HCT116 (cell line): ENCODE results near the gene PSMD3. TPM values are rescaled to one million over a fixed set of nuclear protein-coding genes. Genes with fewer than 3 reads are reported as not detected.

Experiments
- ATAC-seq: fragments of 200-7000 bp; cut with Tn5 transposase; 2 replicates; pipeline ENCODE4 v1.9.1; 2020; ENCODE audit warnings: mild to moderate bottlenecking, moderate library complexity
- BruUV-seq: library from RNA; stranded (reverse); fragments of 400-500 nt; replicated peaks from 2 replicates; lab custom pipeline; 2021; lab: Mats Ljungman, UMichigan
- CTCF ChIA-PET: fragments of 300-600 bp; sonication (Branson Sonifier 250); formaldehyde crosslinking; loops from one replicate; lab custom pipeline; 2021; ENCODE audit warnings: antibody characterized with exemption; lab: Charles Lee
- POLR2A ChIA-PET: fragments of 300-600, 350-600 bp; sonication (Branson Sonifier 250); formaldehyde crosslinking; loops from one replicate; lab custom pipeline; 2021; ENCODE audit warnings: antibody characterized with exemption; lab: Charles Lee
- RAD21 ChIA-PET, 2 experiments: fragments of 300-600 bp; sonication (Branson Sonifier 250); formaldehyde crosslinking; loops; one replicate each; lab custom pipeline; 2023; ENCODE audit warnings: low total read pairs in 2 of 2; ENCODE audit not compliant: uncharacterized antibody in 2 of 2, unreplicated experiment in 2 of 2, low non-redundant PET in 1 of 2; lab: Charles Lee
- DNase-seq: peaks from one replicate; pipeline ENCODE4 v3.0.0-alpha.2; 2010; ENCODE audit warnings: low read depth, low spot score
- H2AFZ ChIP-seq: fragments of 200-600 bp; shearing (Covaris generic), sonication (generic); 2 replicates; pipeline ENCODE4 v1.6.1; 2017; ENCODE audit warnings: low read depth, mixed run types, mixed read lengths, antibody characterized with exemption, low read length; ENCODE audit not compliant: poor library complexity, severe bottlenecking
- H3K27ac ChIP-seq: 2 replicates; pipeline ENCODE4 v1.5.1; 2012; ENCODE audit warnings: low read depth, low read length
- H3K27me3 ChIP-seq: fragments of 200-600 bp; sonication (generic); 2 replicates; pipeline ENCODE4 v1.6.1; 2016; ENCODE audit warnings: mixed run types, low read length, mixed read lengths; ENCODE audit not compliant: insufficient read depth
- H3K36me3 ChIP-seq, 2 experiments: fragments of 200-500 bp in 1 of 2; fragments of 200-600 bp in 1 of 2; sonication (Bioruptor generic) in 1 of 2; sonication (generic) in 1 of 2; 2 replicates each; pipeline versions ENCODE4 v1.5.1 to v1.6.1; 2014 to 2016; ENCODE audit warnings: low read length in 2 of 2, inconsistent platforms in 1 of 2, mixed read lengths in 1 of 2, mixed run types in 1 of 2; ENCODE audit not compliant: insufficient read depth in 2 of 2, control insufficient read depth in 1 of 2
- H3K4me1 ChIP-seq, 2 experiments: fragments of 200-600 bp in 1 of 2; sonication (generic) in 1 of 2; 2 replicates each; pipeline versions ENCODE4 v1.5.1 to v1.6.1; 2012 to 2017; ENCODE audit warnings: low read length in 2 of 2, inconsistent platforms in 1 of 2, mild to moderate bottlenecking in 1 of 2, mixed read lengths in 1 of 2, mixed run types in 1 of 2, moderate library complexity in 1 of 2; ENCODE audit not compliant: insufficient read depth in 2 of 2, control insufficient read depth in 1 of 2
- H3K4me2 ChIP-seq: fragments of 200-600 bp; sonication (generic); 2 replicates; pipeline ENCODE4 v1.6.1; 2017; ENCODE audit warnings: mixed run types, low read length, mixed read lengths
- H3K4me3 ChIP-seq, 2 experiments: fragments of 200-600 bp in 1 of 2; sonication (generic) in 1 of 2; replicated peaks in 1 of 2; 2 replicates each; pipeline ENCODE4 v1.5.1; 2011 to 2016; ENCODE audit warnings: low read length in 2 of 2, control low read depth in 1 of 2, low read depth in 1 of 2, mild to moderate bottlenecking in 1 of 2, mixed read lengths in 1 of 2, mixed run types in 1 of 2
- H3K79me2 ChIP-seq: fragments of 200-600 bp; sonication (generic); 2 replicates; pipeline ENCODE4 v1.6.1; 2017; ENCODE audit warnings: mild to moderate bottlenecking, mixed run types, low read length, moderate library complexity, mixed read lengths; ENCODE audit not compliant: insufficient read depth
- H3K9ac ChIP-seq: fragments of 200-600 bp; sonication (generic); 2 replicates; pipeline ENCODE4 v1.6.1; 2016; ENCODE audit warnings: low read length, mixed read lengths
- H3K9me2 ChIP-seq: fragments of 200-600 bp; sonication (generic), shearing (Covaris generic); 2 replicates; pipeline ENCODE4 v1.6.1; 2017; ENCODE audit warnings: mixed run types, mild to moderate bottlenecking, moderate library complexity; ENCODE audit not compliant: insufficient read depth
- H3K9me3 ChIP-seq, 2 experiments: fragments of 200-500 bp in 1 of 2; fragments of 200-600 bp in 1 of 2; sonication (Bioruptor generic) in 1 of 2; sonication (generic) in 1 of 2; 2 replicates each; pipeline ENCODE4 v1.6.1; 2014 to 2017; ENCODE audit warnings: low read length in 2 of 2, mixed read lengths in 2 of 2, inconsistent platforms in 1 of 2, low read depth in 1 of 2, mild to moderate bottlenecking in 1 of 2, mixed run types in 1 of 2, moderate library complexity in 1 of 2; ENCODE audit not compliant: control insufficient read depth in 1 of 2, insufficient read depth in 1 of 2
- H4K20me1 ChIP-seq: fragments of 200-600 bp; sonication (generic), shearing (Covaris generic); 2 replicates; pipeline ENCODE4 v1.6.1; 2017; ENCODE audit warnings: mixed run types, mild to moderate bottlenecking, moderate library complexity; ENCODE audit not compliant: insufficient read depth
- EZH2phosphoT487 ChIP-seq: fragments of 200-600 bp; IDR thresholded peaks from 2 replicates; pipeline ENCODE4 v1.6.1; 2018; ENCODE audit warnings: antibody characterized with exemption, borderline replicate concordance
- RAD21 ChIP-seq: IDR thresholded peaks from 2 replicates; pipeline ENCODE4 v1.6.1; 2012; ENCODE audit warnings: low read depth, mild to moderate bottlenecking
- TCF7L2 ChIP-seq: IDR thresholded peaks from 2 replicates; pipeline ENCODE4 v1.7.0; 2011; ENCODE audit warnings: borderline replicate concordance, inconsistent platforms; ENCODE audit not compliant: insufficient read depth, insufficient read length; ENCODE audit errors: extremely low read depth
- ZFX ChIP-seq: fragments of 450-650 bp; IDR thresholded peaks from 2 replicates; pipeline ENCODE4 v1.6.1; 2017
- intact Hi-C: fragments of 100-400 bp; cut with micrococcal nuclease; formaldehyde crosslinking; loops from 2 replicates; pipeline ENCODE4 v1.10.0; 2022
- total RNA-seq: library from RNA; stranded (reverse); gene quantifications from one replicate; pipeline ENCODE4 v1.2.1, GENCODE V29; 2021; ENCODE audit not compliant: unreplicated experiment
- TF ChIP-seq, protein P1 (sequence below), 3 experiments: fragments of 200-600 bp in 1 of 3; sonication (generic) in 1 of 3; IDR thresholded peaks in 2 of 3; conservative IDR thresholded peaks in 1 of 3; 2 replicates each; pipeline ENCODE4 v1.5.1; 2012 to 2017; ENCODE audit warnings: low read depth in 2 of 3, low read length in 2 of 3, antibody characterized with exemption in 1 of 3, borderline replicate concordance in 1 of 3, control low read depth in 1 of 3, mild to moderate bottlenecking in 1 of 3, mixed read lengths in 1 of 3, mixed run types in 1 of 3, moderate library complexity in 1 of 3; ENCODE audit not compliant: insufficient read depth in 1 of 3

Gene PSMD3
- total RNA-seq, 1 experiment from 2014 or later, result 152 TPM

DNA sequence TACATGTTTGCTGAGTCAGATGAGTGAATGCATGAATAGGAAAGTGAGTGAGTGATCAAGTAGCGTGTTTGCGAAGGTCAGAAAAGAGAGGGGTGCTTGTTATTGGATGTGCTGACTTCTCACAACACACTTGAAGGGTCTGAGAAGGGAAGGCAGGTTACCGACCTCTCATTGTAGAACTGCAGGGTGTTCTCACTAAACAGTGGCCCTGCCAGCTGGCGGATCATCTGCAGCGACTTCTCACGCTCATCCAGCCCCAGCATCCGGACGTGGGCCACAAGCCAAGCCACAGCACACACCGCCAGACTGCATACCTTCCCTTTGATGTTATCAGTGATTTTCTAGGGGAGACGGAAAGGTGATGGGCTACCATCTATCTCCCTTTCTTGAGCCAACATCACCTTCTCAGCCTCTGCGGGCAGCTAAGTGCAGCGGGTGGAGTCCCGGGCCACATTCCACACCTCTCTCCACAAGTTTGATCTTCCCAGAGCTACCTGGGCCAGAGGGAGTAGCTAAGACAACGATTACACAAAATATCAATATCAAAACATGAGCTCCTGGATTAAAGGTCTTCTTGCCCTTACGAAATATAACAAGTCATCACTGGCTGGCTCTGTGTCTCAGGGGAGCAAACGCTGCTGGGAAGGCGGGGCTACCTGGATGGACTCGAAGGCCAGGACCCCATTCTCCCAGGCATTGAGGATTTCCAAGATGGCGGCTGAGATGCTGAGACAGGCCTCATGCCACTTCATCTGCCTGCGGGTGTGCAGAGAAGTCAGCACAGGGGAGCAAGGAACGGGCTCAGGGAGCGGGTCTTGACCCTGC is 45.6 kb downstream of the PSMD3 start:
- RAD21 ChIA-PET, result no interaction called here
- ATAC-seq, result no peak
- no peak for TF ChIP-seq ZFX
- peak; percentile 53 for TF ChIP-seq TCF7L2
- TF ChIP-seq, all 23 proteins: peak for 1
- H3K36me3 ChIP-seq, result peaks cover 14 to 44% of the 10 kb centered on the region in 2 experiments; a peak in 3 of 4 replicates
- no peak overlapping the region for H2AFZ ChIP-seq
- H4K20me1 ChIP-seq, result no peaks in the 10 kb centered on the region
- H3K27me3 ChIP-seq, result no peaks in the 10 kb centered on the region
- no peaks in the 10 kb centered on the region for H3K9me2 ChIP-seq
- ChIA-PET CTCF (interaction anchor here (1.0 to 2.0 kb wide), 4 partner anchors 9 to 49 kb away, joined by 3 to 5 read pairs (median 4); partner anchors contain the start of gene MED24), POLR2A (no interaction called here)
- no peak overlapping the region for H3K4me2 ChIP-seq
- H3K79me2 ChIP-seq, result no peaks in the 10 kb centered on the region
- no TSS peak for BruUV-seq
- peak overlapping the region; percentile 13; the same call in 1 of the 2 replicates for H3K27ac ChIP-seq
- H3K9me3 ChIP-seq, result no peaks in the 10 kb centered on the region
- peaks cover 2 to 20% of the 10 kb centered on the region in 2 experiments; a peak in 2 of 4 replicates for H3K4me1 ChIP-seq
- H3K4me3 ChIP-seq, result no peak overlapping the region
- intact Hi-C loops, result loop anchor here (5.0 kb wide), 1 partner anchor 61 kb away; no protein-coding TSS in a partner anchor
- no peak for DNase-seq
- H3K9ac ChIP-seq, result no peak overlapping the region

DNA sequence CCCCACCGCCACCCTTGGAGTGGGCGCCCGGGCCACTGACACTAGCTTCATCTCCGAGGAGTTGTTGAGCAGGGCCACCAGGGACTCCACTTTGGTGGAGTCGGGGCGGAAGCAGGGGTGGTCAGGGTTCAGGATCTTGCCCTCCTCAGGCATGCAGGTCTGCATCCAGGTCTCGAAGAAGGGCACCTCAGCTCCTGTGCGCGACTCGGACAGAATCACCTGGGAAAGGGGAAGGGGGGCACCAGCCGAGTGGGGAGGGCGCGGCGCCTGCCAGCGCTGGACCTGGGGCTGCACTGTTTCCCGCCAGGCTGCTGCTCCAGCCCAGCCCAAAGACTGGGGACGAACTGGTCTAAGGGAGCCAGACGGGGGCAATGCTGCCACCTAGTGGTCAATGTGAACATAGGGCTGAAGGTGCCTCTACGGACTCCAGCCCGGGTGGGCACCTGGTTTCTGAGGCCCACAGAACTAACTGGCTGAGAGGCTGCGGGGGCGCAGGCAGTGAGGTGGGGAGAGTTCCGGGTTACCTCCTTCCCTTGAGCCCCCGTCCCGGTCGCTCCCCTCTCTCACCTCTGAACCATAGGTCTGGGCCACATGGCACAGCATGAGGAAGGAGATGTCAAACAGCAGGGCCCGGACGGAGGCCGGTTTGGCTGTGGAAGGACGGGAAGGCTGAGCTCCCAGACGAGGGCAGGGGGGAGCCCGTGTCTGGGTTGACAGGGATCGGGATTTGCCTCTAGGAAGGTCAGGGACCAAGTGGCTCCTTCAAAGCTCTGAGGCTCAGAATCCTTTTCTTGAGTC is 46.4 kb downstream of the PSMD3 start:
- RAD21 ChIA-PET, result no interaction called here
- H3K9me3 ChIP-seq, result no peaks in the 10 kb centered on the region
- peak; percentile 98 for ATAC-seq
- POLR2A ChIA-PET, result no interaction called here
- CTCF ChIA-PET, result interaction anchor here (0.8 to 2.0 kb wide), 11 partner anchors 9 to 154 kb away, joined by 3 to 12 read pairs (median 4); partner anchors contain the start of gene MED24
- TF ChIP-seq, protein P1, sequence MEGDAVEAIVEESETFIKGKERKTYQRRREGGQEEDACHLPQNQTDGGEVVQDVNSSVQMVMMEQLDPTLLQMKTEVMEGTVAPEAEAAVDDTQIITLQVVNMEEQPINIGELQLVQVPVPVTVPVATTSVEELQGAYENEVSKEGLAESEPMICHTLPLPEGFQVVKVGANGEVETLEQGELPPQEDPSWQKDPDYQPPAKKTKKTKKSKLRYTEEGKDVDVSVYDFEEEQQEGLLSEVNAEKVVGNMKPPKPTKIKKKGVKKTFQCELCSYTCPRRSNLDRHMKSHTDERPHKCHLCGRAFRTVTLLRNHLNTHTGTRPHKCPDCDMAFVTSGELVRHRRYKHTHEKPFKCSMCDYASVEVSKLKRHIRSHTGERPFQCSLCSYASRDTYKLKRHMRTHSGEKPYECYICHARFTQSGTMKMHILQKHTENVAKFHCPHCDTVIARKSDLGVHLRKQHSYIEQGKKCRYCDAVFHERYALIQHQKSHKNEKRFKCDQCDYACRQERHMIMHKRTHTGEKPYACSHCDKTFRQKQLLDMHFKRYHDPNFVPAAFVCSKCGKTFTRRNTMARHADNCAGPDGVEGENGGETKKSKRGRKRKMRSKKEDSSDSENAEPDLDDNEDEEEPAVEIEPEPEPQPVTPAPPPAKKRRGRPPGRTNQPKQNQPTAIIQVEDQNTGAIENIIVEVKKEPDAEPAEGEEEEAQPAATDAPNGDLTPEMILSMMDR (IDR thresholded peaks at IDR 0.05 in 2 of 3, conservative IDR thresholded peaks at IDR 0.05 in 1 of 3; ENCODE audit: borderline replicate concordance in 1 of 3, insufficient read depth in 1 of 3, low read depth in 2 of 3, low read length in 2 of 3), result peak; percentile 72 to 89 (median 87)
- TF ChIP-seq RAD21, result peak; percentile 73
- TF ChIP-seq EZH2phosphoT487, result no peak
- H3K4me3 ChIP-seq, result no peak overlapping the region
- no peaks in the 10 kb centered on the region for H4K20me1 ChIP-seq
- H3K4me1 ChIP-seq, result peaks cover 2 to 15% of the 10 kb centered on the region in 2 experiments; a peak in 2 of 4 replicates
- H3K9me2 ChIP-seq, result no peaks in the 10 kb centered on the region
- H2AFZ ChIP-seq, result no peak overlapping the region
- no TSS peak for BruUV-seq
- H3K27me3 ChIP-seq, result no peaks in the 10 kb centered on the region
- no peak overlapping the region for H3K4me2 ChIP-seq
- peak overlapping the region; percentile 13; the same call in 1 of the 2 replicates for H3K27ac ChIP-seq
- no peaks in the 10 kb centered on the region for H3K79me2 ChIP-seq
- H3K36me3 ChIP-seq, result peaks cover 16 to 40% of the 10 kb centered on the region in 2 experiments; a peak in 3 of 4 replicates
- H3K9ac ChIP-seq, result no peak overlapping the region
- DNase-seq, result peak; percentile 50
- intact Hi-C loops, result loop anchor here (1.0 to 5.0 kb wide), 2 partner anchors 60 to 68 kb away; no protein-coding TSS in a partner anchor
